HL-60 (cell line): ENCODE measurements around the gene PRCD.

Experiments
- DNase-seq, 2 experiments: peaks; one replicate each; pipeline ENCODE4 v3.0.0-alpha.2; 2010 to 2020; ENCODE audit warnings: low read depth in 1 of 2, low spot score in 1 of 2
- H3K27ac ChIP-seq: fragments of 250-450 bp; sonication (Bioruptor Pico); replicated peaks from 2 replicates; pipeline ENCODE4 v1.5.1; 2020; ENCODE audit warnings: mild to moderate bottlenecking, moderate library complexity
- H3K27me3 ChIP-seq: fragments of 250-450 bp; sonication (Bioruptor Pico); 2 replicates; pipeline ENCODE4 v1.5.1; 2021; ENCODE audit warnings: mild to moderate bottlenecking, moderate library complexity; ENCODE audit not compliant: insufficient read depth, poor library complexity, severe bottlenecking
- H3K4me3 ChIP-seq: replicated peaks from 2 replicates; pipeline ENCODE4 v1.5.1; 2011; ENCODE audit warnings: mild to moderate bottlenecking, control low read depth, low read length; ENCODE audit not compliant: insufficient read depth
- CTCF ChIP-seq: IDR thresholded peaks from one replicate; pipeline ENCODE4 v1.5.1; 2011; ENCODE audit warnings: low read length, control low read depth, inconsistent platforms; ENCODE audit not compliant: insufficient read depth
- GABPA ChIP-seq: IDR thresholded peaks from 2 replicates; pipeline ENCODE4 v1.6.1; 2012; ENCODE audit warnings: low read depth
- POLR2AphosphoS5 ChIP-seq: IDR thresholded peaks from 2 replicates; pipeline ENCODE4 v1.6.1; 2012; ENCODE audit warnings: low read depth
- REST ChIP-seq: IDR thresholded peaks from 2 replicates; pipeline ENCODE4 v1.6.1; 2012; ENCODE audit warnings: low read depth; ENCODE audit not compliant: insufficient replicate concordance
- SPI1 ChIP-seq: IDR thresholded peaks from 2 replicates; pipeline ENCODE4 v1.6.1; 2012; ENCODE audit warnings: low read depth, mild to moderate bottlenecking, borderline replicate concordance

PRCD gene

GRCh38 chr17:76593959-76594358, 54.1 kb downstream of the PRCD start:
- no peak for DNase-seq
- no peak for TF ChIP-seq SPI1
- Histone ChIP-seq H3K4me3 (no peak overlapping the region), H3K27me3 (no peaks in the 10 kb centered on the region), H3K27ac (no peak overlapping the region)

- H3K27me3 ChIP-seq, result no peaks in the 10 kb centered on the region
- no peak for TF ChIP-seq POLR2AphosphoS5
- no peak for TF ChIP-seq CTCF
- TF ChIP-seq REST, result no peak
- no peak for TF ChIP-seq SPI1
- no peak for TF ChIP-seq GABPA
- no peak for DNase-seq
- H3K4me3 ChIP-seq, result no peak overlapping the region
- H3K27ac ChIP-seq, result no peak overlapping the region
Measured at GRCh38 chr17:76594690-76595089, 54.8 kb downstream of the PRCD start.
